GM10847 (cell line): ENCODE results near the gene POFUT1.

Source experiments
- POLR2A ChIP-seq: IDR thresholded peaks from 2 replicates; pipeline ENCODE4 v1.6.1; 2011; ENCODE audit not compliant: insufficient read length; ENCODE audit errors: extremely low read depth

POFUT1 gene

DNA sequence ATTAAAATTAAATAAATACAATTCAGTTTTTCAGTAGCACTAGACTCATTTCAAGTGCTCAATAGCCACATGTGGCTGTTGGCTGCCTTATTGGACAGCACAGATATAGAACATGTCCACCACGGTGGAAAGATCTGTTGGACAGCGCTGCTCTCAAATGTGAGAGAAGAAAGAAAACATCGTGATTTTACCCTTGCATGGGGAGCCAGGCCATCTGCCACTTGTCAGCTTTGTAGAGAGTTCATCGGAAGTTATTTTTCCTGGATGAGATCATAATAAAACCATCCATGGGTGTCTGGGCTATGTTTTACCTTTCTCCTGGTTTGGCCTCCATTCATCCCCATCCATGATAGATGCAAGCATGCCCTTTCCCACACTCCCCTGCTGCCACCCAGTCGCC is 63.9 kb downstream of the POFUT1 start:
- TF ChIP-seq POLR2A = no peak

DNA sequence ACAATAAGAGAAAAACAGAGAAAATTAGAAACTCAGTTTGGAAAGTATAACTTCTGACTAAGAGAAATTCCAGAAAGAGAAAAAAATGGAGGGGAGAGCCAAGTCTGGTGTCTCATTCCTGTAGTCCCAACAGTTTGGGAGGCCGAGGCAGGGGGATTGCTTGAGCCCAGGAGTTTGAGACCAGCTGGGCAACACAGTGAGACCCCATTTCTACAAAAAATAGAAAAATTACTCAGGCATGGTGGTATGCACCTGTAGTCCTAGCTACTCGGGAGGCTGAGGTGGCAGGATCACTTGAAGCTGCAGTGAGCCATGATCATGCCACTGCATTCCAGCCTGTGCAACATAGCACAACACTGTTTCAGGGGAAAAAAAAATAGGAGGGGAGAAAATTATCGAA is 66.7 kb downstream of the POFUT1 start:
- no peak for TF ChIP-seq POLR2A

DNA sequence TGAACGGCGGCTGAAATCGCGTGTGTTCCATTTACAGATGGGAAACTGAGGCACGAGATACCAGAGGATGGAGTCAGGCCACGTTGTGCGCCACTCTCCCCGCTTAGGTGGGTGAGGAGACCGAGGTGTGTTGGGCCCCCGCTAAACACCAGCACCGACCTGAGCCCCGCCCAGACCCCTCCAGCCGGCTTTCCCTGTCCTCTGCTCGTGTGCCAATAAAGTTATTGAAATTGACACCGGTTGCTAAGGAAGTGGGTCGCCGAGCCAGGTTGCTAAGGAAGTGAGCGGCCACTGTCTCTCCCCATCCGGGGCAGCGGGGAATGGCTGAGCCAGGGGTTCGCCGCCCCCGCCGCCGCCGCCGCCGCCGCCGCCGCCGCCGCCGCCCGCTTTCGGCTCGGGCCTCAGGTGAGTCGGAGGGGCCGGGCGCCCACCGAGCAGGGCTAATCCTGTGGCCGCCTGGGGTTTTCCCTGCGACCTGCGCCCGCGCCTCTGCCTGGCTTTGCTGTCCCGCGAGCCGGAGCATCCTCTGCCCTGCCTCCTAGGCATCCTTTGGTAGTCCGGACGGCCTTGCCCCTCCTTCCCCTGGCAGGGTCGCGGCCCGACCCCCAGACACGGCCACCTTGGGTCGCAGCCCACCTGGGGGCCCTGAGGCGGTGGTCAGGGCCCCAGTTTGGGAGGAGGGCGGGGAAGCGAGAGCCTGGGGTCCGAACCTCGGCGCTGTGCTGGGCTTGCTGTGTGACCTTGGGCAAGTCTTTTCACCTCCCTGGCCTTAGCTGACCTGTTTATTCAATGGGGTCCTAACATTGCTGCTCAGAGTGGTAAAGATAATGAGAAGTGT is 69.9 kb downstream of the POFUT1 start, which contains the start of gene KIF3B:
Gene KIF3B, plus strand, starts transcription at position 291 of the 838 bp plus-strand sequence. CDS start 32,127 bp downstream, outside the sequence.
- TF ChIP-seq POLR2A = no peak

DNA sequence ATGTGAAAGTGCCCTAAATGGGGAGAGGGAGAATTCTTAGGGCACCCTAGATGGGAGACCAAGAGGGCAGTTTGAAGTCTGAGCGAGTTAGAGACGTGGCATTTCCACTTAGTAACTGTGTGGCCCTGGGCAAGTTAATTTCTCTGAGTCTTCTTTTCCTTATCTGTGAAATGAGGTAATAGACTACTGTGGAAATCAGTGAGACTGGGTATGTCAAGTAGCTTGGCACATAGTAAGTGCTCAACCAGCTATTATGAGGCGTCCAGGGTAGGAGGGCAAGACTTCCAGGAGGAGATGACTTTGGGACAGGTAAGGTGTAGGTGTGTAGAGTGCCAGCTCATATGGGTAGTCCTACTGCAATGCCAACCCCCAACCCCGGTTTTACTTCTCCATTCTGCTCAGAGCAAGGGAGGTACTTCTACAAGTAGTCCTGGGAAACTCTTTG is 70.5 kb downstream of the POFUT1 start:
- no peak for TF ChIP-seq POLR2A

DNA sequence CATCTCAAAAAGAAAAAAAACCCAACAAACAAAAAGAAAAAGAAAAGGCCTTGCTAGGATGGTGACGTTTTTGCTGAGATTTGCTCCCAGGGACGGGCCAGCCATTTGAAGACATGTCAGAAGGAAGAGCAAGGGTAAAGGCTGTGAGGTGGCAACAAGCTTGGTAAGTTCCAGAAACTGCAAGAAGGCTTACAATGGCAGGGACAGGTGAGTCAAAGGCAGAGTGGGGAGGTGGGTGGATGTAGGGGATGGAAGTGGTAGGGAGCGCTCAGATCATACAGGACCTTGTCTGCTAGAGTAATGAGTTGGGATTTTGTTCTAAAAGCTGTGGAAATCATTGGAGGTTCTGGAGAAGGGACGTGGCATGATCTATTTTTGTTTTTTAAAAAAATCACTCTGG is 74.0 kb downstream of the POFUT1 start:
- TF ChIP-seq POLR2A = no peak

DNA sequence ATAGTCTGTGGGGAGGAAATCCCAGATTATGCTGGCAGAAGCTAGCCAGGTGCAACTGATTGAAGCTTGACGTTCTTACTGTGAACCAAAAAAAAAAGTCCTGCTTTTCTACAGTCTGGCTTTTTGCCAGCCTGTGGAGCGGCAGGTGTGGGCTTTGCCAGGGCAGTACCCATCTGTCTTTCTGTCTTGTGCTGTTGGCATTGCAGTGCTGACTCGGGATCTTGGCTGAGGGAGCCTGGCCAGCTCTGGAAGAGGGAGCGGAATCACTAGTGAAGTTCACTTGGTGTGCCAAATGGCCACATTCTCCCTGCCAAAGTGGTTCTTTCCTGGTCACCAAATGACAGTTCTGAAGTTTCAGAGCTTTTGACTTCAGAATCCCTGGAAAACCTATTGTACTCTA is 74.8 kb downstream of the POFUT1 start:
- TF ChIP-seq POLR2A = no peak

DNA sequence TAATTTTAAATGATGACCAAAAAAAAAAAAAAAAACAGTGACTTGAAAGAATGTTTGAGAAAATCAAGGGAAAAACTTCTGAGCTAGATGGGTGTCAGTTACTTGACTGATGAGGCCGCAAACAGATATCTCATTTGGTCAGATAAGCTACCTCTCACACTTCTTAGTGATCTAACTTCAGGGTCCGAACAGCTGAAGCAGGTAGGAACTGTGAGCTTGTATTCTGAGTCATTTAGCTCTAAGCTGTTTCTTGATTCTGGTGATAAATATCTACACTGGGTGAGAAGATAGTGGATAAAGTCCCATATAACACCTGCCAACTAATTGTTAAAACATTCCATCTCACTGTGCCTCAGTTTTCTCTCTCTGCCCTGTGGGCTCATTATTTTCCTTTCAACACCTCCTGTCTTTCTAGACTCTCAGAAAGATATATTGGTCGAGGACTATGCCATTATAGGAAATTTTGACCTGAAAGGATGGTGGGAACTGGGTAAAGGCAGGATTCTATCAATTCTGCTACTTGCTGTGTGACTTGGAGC is 77.5 kb downstream of the POFUT1 start:
- no peak for TF ChIP-seq POLR2A

DNA sequence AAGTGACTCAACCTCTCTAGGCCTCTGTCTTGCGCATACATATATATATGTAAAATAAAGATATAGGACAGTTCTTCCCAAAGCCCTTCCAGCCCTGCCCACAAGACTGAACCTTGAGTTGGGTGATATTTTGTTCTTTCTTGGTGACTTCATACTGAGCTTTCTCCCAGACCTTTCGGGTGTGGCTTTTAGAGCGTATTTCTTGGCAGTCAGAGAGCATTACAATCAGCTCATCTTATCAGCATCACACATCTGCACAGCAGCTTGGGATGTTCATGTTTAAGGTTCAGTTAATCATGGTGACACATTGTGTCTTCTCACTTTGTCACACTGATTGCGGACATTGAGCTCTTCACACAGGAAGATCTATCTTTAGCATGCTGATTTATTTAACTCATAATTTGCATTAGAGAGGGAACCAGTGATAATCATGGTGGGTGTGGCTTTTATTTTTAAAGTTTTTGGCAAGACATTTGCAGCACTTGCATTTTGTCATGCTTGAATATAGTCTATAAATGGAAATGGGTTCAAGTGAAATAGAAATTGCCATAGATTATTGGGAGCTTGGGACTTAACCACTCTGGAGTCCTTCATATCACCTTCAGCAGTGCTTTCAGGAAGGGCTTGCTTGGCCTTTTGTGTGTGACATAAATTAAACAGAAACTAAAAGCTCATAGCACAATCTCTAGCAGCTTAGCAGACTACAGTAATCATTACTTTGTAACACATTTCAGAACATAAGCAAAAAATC is 78.1 kb downstream of the POFUT1 start:
- no peak for TF ChIP-seq POLR2A

DNA sequence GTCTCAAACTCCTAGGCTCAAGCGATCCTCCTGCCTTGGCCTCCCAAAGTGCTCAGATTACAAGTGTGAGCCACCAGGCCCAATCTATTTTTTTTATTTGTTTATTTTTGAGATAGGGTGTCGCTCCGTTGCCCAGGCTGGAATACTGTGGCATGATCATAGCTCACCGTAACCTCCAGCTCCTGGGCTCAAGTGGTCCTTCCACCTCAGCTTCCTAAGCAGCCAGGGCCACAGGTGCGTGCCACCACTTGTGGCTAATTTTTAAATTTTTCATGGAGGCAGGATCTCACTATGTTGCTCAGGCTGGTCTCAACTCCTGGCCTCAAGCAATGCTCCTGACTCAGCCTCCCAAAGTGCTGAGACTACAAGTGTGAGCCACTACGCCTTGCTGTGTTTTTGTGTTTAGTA is 79.6 kb downstream of the POFUT1 start:
- no peak for TF ChIP-seq POLR2A
